Prostate gland (tissue), 2 donors: Measurements from ENCODE around the gene WDR86.

Experiments used
- POLR2A ChIP-seq: fragments of 450-650 bp; IDR thresholded peaks from one replicate; pipeline ENCODE4 v1.6.1; 2016; ENCODE audit warnings: antibody characterized with exemption, mild to moderate bottlenecking
- POLR2AphosphoS5 ChIP-seq: sonication (generic); formaldehyde crosslinking; IDR thresholded peaks from one replicate; pipeline ENCODE4 v1.6.1; 2017; ENCODE audit warnings: antibody characterized with exemption
- TF ChIP-seq, protein P1 (sequence below), 4 experiments: fragments of 200-600 bp in 2 of 4; fragments of 450-650 bp in 2 of 4; sonication (generic) in 2 of 4; IDR thresholded peaks; 1 replicate in 3 of 4; 2 replicates in 1 of 4; pipeline ENCODE4 v1.5.1; 2016 to 2019; ENCODE audit warnings: antibody characterized with exemption in 4 of 4, mild to moderate bottlenecking in 2 of 4, moderate library complexity in 2 of 4

DNA sequence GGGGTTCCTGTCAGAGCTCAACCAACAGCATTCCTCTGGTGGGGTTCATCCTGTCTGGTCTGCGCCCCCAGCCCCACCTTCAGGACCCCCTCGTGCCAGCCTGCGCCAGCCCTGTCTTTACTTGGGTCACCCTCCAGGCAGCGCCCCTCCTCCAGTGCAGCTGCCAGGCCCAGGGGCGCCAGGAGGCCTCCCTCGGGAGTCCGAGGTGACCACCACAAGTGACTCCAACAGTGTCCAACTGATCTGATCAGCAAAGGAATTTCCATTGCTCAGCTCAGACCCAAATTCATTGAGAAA, 10.6 kb downstream of the WDR86 start:
- TF ChIP-seq POLR2A (no peak), POLR2AphosphoS5 (no peak)
- TF ChIP-seq, protein P1, sequence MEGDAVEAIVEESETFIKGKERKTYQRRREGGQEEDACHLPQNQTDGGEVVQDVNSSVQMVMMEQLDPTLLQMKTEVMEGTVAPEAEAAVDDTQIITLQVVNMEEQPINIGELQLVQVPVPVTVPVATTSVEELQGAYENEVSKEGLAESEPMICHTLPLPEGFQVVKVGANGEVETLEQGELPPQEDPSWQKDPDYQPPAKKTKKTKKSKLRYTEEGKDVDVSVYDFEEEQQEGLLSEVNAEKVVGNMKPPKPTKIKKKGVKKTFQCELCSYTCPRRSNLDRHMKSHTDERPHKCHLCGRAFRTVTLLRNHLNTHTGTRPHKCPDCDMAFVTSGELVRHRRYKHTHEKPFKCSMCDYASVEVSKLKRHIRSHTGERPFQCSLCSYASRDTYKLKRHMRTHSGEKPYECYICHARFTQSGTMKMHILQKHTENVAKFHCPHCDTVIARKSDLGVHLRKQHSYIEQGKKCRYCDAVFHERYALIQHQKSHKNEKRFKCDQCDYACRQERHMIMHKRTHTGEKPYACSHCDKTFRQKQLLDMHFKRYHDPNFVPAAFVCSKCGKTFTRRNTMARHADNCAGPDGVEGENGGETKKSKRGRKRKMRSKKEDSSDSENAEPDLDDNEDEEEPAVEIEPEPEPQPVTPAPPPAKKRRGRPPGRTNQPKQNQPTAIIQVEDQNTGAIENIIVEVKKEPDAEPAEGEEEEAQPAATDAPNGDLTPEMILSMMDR (IDR thresholded peaks at IDR 0.05), result no peak
